Stimulated activated CD8-positive, alpha-beta memory T cell treated with anti-CD3 and anti-CD28 coated beads, Interleukin-7, amount 100 ng/mL, for 24 hours (primary cell): ENCODE measurements around the gene KRTAP5-10.
"Not testable (repeated sequence)": the region's sequence is repeated elsewhere in the genome, so short reads cannot be mapped to it uniquely, and the experiment has no call there.

Source experiments
- DNase-seq: peaks from one replicate; pipeline ENCODE4 v3.0.0-alpha.2; 2020; ENCODE audit warnings: low read depth

Gene KRTAP5-10

DNA sequence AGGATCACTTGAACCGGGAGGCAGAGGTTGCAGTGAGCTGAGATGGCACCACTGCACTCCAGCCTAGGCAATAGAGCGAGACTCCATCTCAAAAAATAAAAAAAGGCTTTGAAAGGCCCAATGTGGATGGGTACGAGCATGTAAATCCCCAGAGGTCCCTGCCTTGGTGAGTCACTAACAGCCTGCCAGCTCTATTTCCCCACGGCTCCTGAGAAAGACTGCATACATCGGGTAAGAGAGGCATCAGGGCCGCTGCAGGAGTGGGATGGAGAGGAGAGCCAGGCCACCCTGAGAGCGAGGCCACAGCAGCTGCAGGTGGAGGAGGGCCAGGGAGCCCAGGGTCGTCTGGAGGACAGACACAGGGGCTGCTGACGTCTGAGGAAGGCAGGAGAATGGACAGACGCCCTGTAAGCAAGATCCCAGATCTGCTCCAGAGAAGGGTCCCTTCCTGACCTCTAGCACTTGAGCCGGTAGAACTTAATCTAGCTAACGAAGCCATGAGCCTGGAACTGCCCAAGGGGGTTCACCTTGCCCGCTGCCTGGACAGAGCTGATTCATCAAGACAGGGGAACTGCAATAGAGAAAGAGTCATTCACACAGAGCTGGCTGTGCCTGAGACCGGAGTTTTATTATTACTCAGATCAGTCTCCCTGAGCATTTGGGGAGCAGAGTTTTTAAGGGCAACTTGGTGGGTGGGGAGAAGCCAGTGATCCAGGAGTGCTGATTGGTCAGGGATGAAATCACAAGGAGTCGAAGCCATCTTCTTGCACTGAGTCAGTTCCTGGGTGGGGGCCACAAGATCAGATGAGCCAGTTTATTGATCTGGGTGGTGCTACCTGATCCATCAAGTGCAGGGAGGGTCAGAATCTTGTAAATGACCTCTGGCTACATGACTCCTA, 22.2 kb upstream of the KRTAP5-10 start:
- no peak for DNase-seq

DNA sequence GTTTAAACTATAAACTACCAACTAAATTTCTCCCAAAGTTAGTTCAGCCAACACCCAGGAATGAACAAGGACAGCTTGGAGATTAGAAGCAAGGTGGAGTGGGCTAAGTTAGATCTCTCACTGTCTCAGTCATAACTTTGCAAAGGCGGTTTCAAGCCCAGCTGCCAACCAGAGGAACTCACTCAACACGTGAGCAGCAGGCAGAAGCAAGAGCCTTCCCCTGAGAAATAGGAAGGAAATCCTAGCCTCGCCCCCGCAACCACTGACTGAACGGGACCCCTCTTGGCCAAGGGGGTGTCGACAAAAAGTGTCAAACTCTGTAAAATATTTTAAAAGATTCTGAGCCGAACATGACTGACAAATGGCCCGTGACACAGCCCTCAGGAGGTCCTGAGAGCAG, 21.5 kb upstream of the KRTAP5-10 start:
- no peak for DNase-seq

GRCh38 chr11:71544525-71545214, 20.7 kb upstream of the KRTAP5-10 start:
- DNase-seq: no peak

- no peak for DNase-seq
These were observed 19.9 kb upstream of the KRTAP5-10 start for GRCh38 chr11:71545405-71545966.

- no peak for DNase-seq
These were observed 17.2 kb upstream of the KRTAP5-10 start, which contains the start of gene KRTAP5-9 for GRCh38 chr11:71548120-71548519. Gene KRTAP5-9 (plus strand): TSS chr11:71548420. CDS start chr11:71548658, 238 bp downstream.

DNA sequence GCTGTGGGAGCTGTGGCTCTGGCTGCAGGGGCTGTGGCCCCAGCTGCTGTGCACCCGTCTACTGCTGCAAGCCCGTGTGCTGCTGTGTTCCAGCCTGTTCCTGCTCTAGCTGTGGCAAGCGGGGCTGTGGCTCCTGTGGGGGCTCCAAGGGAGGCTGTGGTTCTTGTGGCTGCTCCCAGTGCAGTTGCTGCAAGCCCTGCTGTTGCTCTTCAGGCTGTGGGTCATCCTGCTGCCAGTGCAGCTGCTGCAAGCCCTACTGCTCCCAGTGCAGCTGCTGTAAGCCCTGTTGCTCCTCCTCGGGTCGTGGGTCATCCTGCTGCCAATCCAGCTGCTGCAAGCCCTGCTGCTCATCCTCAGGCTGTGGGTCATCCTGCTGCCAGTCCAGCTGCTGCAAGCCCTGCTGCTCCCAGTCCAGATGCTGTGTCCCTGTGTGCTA, 16.6 kb upstream of the KRTAP5-10 start:
- DNase-seq: no peak

GRCh38 chr11:71551711-71552110, 13.7 kb upstream of the KRTAP5-10 start:
- DNase-seq: no peak

DNA sequence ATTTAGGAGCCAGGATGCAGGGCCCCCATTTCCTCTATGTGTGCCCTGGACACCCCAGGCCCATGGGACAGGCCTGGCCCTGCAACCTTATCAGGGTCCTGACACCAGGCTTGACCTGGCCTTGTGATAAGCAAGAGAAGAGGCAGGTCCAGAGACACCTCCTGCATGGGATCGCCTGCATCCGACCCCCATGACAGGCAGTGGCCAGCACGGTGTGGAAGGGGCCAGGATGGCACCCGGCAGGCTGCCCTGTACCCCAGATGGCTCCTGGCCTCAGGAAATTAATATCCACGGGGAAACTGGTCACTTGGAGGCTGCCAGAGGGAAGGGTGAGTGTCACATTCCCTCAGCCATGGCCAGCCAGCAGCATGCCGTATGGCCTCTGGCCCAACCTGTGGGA, 10.4 kb upstream of the KRTAP5-10 start:
- no peak for DNase-seq

GRCh38 chr11:71555508-71555907, 9.9 kb upstream of the KRTAP5-10 start:
- DNase-seq: no peak

- DNase-seq: no peak
These were observed 9.3 kb upstream of the KRTAP5-10 start for GRCh38 chr11:71556018-71556417.

DNA sequence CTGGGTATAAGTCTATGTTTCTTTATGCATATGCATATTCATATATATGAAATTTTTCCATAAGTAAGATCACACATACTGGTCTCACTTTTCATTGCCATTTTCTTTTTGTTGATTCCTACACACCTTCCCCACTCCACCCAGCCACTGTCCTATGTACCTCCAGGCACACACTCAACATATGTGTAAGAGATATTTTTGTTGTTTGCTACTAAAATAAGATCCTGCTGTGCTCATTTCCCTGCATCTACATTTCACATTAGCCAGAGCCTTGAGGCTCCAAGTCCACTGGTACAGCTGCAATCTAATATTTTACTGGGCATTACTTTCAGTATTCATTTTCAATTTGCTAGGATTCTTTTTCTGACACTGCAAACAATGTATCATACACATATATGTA, 8.1 kb upstream of the KRTAP5-10 start:
- no peak for DNase-seq

DNA sequence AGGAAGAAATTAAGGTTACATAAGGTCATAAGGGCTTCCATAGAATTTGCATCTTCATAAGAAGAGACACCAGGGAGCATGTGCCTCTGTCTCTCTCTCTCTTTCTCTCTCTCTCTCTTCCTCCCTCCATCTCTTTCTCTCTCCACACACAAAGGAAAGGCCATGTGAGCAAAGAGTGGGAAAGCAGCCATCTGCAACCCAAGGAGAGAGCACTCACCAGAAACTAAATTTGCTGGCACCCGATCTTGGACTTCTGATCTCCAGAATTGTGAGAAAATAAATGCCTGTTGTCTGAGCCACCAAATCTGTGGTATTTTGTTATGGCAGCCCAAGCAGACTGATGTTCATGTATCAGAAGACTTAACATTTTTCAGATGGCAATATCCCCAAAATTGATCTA, 6.4 kb upstream of the KRTAP5-10 start:
- no peak for DNase-seq

GRCh38 chr11:71562120-71562519, 3.2 kb upstream of the KRTAP5-10 start:
- DNase-seq: no peak

GRCh38 chr11:71563406-71563805, 2.0 kb upstream of the KRTAP5-10 start:
- no peak for DNase-seq

DNA sequence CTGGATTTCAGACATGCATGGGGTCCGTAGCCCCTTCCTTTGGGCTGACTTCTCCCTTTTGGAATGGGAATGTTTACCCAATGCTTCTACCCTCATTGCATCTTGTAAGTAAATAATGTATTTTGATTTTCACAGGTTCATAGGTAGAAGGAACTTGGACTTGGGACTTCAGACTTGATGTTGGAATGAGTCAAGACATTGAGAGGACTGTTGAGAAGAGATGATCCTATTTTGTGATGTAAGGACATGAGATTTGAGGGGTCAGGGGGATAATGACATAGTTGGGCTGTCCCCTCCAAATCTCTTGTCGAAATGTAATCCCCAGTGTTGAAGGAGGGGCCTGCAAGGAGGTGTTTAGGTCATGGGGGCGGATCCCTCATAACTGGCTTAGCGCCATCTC, 933 bp upstream of the KRTAP5-10 start:
- DNase-seq: no peak

GRCh38 chr11:71566081-71566620, 788 bp downstream of the KRTAP5-10 start:
- no peak for DNase-seq

DNA sequence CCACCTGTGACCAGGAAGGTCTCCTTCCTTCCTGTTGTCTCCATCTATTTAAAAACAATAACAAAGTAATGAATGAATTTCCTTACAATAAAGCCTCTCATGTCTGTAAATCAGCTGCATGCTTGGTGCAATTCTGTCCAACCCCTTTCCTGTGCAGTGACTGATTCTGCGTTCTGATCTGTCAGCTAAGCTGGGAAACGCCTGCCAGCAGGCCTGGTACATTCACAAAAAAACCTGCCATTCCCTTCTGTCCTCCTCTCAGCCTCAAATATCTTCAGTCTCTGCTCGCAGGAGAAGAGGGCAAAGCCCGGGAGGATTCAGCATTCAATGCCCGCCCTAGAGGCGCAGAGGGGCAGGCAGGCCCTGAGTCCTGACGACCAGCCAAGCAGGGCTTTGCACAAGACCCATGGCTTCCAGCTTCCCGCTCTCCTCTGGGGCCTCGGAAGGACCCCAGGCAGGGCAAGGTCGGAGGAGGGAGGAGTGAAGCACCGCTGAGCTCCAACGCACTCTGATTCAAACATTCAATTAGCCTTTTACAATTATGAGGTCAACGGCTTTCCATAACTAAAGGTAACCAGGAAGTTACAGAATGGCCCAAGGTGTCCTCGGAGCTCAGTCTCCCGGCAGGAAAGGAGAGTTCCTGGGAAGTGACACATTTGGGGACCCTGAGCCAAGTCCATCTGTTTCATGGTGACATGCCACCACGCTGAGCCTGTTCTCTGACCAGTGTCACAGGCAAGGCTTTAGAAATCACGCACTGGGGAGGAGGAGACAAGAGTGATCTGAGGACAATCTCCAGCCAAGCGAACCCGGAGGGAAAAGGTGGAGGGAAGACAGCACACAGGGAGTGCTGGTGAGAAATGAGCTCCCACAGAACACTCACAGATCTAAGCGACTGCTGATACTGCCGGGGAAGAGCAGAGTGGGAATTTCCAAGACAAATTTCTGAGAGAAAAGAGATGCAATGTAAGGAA, 1.6 kb downstream of the KRTAP5-10 start:
- DNase-seq: not testable (repeated sequence)

DNA sequence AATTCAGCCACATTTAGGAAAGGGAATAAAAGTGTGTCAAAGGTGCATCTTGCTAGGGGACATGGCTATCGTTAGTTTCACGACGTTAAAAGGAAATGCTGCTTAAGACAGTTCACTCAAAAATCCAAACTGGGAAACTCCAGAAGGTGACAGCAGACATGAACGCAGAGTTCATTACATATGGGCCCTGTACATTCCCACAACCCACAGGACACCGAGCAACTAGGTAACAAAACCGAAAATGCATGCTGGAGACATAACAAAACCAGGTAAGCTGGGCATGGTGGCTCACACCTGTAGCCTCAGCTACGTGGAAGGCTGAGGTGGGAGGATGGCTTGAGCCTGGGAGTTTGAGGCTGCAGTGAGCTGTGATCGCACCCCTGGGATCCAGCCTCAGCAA, 2.3 kb downstream of the KRTAP5-10 start:
- not testable (repeated sequence) for DNase-seq

- DNase-seq: no peak
These were observed 3.5 kb downstream of the KRTAP5-10 start for GRCh38 chr11:71568704-71569349.

DNA sequence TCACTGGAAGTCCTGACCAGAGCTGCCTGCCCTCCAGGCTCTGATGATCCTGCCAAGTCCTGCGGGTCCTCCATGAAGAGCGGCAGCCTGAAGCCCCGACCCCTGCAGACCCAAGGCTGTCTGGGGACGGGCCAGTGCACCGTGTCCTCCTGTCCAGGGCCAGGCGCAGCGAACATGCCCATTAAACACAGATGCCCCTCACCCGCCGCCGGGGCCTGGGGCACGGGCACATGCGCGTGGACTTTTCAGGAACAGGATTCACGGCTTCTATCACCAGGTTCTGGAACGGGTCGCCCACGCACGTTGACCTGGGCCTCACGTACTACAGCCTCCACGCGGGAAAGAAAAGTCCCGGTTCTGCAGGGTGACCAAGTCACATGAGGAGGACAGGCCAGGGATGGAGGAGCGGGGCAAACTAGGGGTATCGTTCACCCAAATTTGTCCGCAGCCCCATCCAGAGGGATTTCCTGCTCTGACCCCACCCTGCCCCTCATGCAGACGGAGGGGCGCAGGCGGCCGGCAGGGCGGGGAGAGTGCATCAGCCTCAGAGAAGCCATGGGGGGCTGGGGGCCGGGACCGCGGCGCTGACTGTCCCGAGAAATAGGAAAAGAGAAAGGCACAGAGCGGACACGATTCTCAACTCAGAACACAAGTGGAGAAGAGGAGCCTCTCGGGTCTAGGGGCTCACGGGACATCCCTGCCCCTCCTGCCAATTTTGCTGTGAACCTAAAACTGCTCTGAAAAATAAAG, 5.9 kb downstream of the KRTAP5-10 start:
- DNase-seq: not testable (repeated sequence)
